Measurements from ENCODE around the gene MYO1B.

The MYO1B gene

GRCh38 chr2:191225126-191225525 is 20.1 kb upstream of the MYO1B start:
- no peak for DNase-seq (ENCODE audit: low read depth)
- no peak for TF ChIP-seq CTCF (IDR thresholded peaks at IDR 0.05; ENCODE audit: low read depth, low read length, missing control alignments)
- no peak overlapping the region for H3K4me3 ChIP-seq (ENCODE audit: low read depth, low read length)

DNA sequence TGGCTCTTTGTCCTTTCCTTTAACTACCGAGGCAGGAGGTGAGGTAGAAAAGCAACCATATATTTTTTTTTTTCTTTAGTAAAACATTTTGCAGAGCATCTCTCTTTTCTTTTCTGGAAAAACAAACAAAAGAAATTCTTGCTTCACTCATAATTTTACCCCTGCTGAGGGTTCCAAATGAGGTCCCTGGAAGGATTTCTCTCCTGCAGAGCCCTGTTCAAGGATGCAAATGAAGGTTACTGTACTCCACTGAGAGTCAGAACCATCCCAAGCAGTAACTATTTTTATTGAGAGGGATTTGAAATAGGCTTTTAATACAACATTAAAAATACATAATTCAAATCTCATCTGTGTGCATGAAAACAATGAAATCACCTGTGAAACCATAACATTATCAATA is 19.5 kb upstream of the MYO1B start:
- no peak for TF ChIP-seq CTCF (IDR thresholded peaks at IDR 0.05; ENCODE audit: low read depth, low read length, missing control alignments)
- DNase-seq (ENCODE audit: low read depth): no peak
- no peak overlapping the region for H3K4me3 ChIP-seq (ENCODE audit: low read depth, low read length)

DNA sequence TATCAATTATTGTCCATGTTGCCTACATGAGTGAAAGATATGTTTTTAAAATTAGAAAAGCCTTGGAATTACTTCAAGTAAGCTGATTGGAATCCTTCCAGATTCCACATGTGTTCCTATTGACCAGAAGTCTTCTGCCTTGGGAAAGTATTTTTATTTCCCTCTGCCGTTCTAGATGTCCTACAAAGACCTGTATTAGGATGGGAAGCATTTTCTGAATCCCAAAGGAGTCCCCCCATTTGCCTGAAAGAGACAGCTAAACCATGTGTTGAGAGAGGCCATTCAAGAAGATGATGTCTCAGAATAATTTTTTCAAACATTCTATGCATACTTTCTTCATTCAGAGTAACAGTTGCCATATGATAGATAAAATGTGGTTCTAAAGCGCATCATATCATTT is 19.0 kb upstream of the MYO1B start:
- no peak for TF ChIP-seq CTCF (IDR thresholded peaks at IDR 0.05; ENCODE audit: low read depth, low read length, missing control alignments)
- DNase-seq (ENCODE audit: low read depth): no peak
- H3K4me3 ChIP-seq (ENCODE audit: low read depth, low read length): no peak overlapping the region

- no peak for DNase-seq (ENCODE audit: low read depth)
- no peak overlapping the region for H3K4me3 ChIP-seq (ENCODE audit: low read depth, low read length)
- no peak for TF ChIP-seq CTCF (IDR thresholded peaks at IDR 0.05; ENCODE audit: low read depth, low read length, missing control alignments)
Observed at GRCh38 chr2:191228333-191228732, 16.9 kb upstream of the MYO1B start.

- H3K4me3 ChIP-seq (ENCODE audit: low read depth, low read length): no peak overlapping the region
- no peak for DNase-seq (ENCODE audit: low read depth)
- TF ChIP-seq CTCF (IDR thresholded peaks at IDR 0.05; ENCODE audit: low read depth, low read length, missing control alignments): no peak
Observed at GRCh38 chr2:191228861-191229260, 16.3 kb upstream of the MYO1B start.

GRCh38 chr2:191230174-191230573 is 15.0 kb upstream of the MYO1B start:
- H3K4me3 ChIP-seq (ENCODE audit: low read depth, low read length): no peak overlapping the region
- no peak for TF ChIP-seq CTCF (IDR thresholded peaks at IDR 0.05; ENCODE audit: low read depth, low read length, missing control alignments)
- DNase-seq (ENCODE audit: low read depth): no peak

DNA sequence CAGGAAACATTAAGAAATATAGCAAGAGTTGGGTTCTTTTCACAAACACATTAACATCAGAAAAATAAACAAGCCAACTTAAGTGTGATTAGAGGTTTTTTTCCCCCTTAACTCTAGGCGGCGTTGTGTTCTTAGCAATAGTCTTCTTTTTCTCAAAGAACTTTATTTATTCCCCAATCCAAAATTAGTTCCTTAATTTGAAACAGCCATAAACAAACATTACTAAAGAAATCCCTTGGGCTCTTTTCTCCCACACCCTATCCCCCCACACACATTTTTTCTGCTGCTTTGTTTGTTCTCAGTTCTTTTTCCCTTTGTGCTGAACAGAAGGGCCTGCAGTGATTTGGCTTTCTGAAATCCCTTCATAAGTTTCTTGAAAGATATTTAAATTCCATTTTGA is 13.2 kb upstream of the MYO1B start:
- peak; percentile 54 for TF ChIP-seq CTCF (IDR thresholded peaks at IDR 0.05; ENCODE audit: low read depth, low read length, missing control alignments)
- no peak overlapping the region for H3K4me3 ChIP-seq (ENCODE audit: low read depth, low read length)
- no peak for DNase-seq (ENCODE audit: low read depth)
